Fibroblast of villous mesenchyme (primary cell): Measurements from ENCODE around the gene EDRF1. TPM values are rescaled to one million over a fixed set of nuclear protein-coding genes. Genes with fewer than 3 reads are reported as not detected.

Experiments
- DNase-seq: peaks from one replicate; pipeline ENCODE4 v3.0.0-alpha.2; 2010; ENCODE audit warnings: low read depth
- H3K4me3 ChIP-seq: 2 replicates; pipeline ENCODE4 v1.5.1; 2011; ENCODE audit warnings: low read depth, mild to moderate bottlenecking, low read length
- total RNA-seq: library from RNA; depleted of rRNA; stranded (reverse); fragments of >200 nt; gene quantifications from 2 replicates; pipeline ENCODE4 v1.2.3, GENCODE V29; 2012
- TF ChIP-seq, protein P1 (sequence below): IDR thresholded peaks from 2 replicates; pipeline ENCODE4 v1.5.1; 2012; ENCODE audit warnings: low read depth, mild to moderate bottlenecking, low read length; ENCODE audit not compliant: insufficient read depth

EDRF1 gene
- total RNA-seq, 1 donor, result 29.8 TPM

DNA sequence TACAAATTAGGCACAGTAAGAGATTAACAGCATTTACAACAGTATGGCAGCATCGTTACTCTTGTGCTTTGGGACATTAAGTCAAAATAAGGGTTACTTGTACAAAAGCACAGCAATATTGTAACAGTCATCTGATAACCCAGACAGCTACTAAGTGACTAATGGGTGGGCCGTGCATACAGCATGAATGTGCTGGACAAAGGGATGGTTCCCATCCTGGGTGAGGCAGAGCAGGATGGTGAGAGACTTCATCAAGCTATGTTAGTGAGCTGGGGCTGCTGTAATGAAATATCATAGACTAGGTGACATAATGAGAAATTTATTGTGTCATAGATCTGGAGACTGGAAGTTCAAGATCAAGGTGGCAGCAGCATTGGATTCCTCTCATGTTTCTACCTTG, 25.4 kb downstream of the EDRF1 start:
- H3K4me3 ChIP-seq, result no peak overlapping the region
- TF ChIP-seq, protein P1, sequence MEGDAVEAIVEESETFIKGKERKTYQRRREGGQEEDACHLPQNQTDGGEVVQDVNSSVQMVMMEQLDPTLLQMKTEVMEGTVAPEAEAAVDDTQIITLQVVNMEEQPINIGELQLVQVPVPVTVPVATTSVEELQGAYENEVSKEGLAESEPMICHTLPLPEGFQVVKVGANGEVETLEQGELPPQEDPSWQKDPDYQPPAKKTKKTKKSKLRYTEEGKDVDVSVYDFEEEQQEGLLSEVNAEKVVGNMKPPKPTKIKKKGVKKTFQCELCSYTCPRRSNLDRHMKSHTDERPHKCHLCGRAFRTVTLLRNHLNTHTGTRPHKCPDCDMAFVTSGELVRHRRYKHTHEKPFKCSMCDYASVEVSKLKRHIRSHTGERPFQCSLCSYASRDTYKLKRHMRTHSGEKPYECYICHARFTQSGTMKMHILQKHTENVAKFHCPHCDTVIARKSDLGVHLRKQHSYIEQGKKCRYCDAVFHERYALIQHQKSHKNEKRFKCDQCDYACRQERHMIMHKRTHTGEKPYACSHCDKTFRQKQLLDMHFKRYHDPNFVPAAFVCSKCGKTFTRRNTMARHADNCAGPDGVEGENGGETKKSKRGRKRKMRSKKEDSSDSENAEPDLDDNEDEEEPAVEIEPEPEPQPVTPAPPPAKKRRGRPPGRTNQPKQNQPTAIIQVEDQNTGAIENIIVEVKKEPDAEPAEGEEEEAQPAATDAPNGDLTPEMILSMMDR, result no peak
- DNase-seq, result no peak

DNA sequence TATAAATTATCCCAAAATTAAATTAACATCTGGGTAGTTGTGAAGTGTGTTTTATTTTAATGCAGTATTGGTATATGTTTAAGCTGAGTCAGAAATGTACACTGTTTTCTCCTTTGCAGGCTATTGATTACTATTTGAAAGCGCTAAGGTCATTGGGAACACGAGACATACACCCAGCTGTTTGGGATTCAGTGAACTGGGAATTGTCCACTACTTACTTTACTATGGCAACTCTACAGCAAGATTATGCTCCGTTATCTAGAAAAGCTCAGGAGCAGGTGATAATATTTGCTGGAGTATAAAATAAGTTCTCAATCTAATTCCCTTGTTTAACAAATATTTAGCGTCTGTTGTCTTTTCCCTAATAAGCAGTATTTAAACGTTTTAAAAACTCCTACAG, 27.9 kb downstream of the EDRF1 start:
- no peak for DNase-seq
- H3K4me3 ChIP-seq, result no peak overlapping the region
- TF ChIP-seq, protein P1, result no peak

DNA sequence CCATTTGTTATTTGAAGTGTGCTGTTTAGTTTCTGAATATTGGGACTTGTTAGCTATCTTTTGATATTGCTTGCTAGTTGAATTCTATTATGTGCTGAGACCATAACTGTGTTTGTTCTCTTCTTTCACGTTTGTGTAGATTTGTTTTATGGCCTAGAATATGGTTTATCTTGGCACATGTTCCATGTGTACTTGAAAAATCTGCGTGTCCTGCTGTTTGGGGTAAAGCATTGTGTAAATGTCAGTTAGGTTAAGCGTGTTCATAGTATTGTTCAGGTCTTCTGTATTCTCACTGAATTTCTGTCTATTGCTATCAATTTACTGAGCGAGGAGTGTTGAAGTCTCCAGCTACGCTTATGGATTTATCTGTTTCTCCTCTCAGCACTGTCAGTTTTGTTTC, 36.7 kb downstream of the EDRF1 start:
- TF ChIP-seq, protein P1, result no peak
- no peak overlapping the region for H3K4me3 ChIP-seq
- DNase-seq, result no peak

DNA sequence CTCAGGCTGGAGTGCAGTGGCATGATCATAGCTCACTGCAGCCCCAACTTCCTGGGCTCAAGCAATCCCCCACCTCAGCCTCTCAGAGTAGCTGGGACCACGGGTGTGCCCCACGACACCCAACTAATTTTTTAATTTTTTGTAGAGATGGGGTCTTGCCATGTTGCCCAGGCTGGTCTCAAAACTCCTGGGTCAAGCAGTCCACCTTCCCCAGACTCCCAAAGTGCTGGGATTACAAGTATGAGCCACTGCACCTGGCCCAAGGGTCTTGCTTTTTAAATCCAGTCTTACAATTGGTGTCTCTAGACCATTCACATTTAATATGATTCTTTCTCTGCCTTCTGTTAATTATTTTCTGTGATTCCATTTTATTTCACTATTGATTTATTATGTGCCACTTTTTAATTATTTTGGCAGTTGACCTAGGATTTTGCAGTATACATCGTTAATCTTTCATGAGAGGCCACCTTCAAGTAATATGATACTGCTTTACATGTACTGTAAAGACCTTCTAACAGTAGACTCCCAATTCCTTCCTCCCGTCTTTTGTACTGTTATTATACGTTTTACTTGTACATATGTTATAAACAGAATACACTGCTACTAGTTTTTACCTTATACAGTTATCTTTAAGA, 37.5 kb downstream of the EDRF1 start:
- H3K4me3 ChIP-seq, result no peak overlapping the region
- TF ChIP-seq, protein P1, result no peak
- no peak for DNase-seq

DNA sequence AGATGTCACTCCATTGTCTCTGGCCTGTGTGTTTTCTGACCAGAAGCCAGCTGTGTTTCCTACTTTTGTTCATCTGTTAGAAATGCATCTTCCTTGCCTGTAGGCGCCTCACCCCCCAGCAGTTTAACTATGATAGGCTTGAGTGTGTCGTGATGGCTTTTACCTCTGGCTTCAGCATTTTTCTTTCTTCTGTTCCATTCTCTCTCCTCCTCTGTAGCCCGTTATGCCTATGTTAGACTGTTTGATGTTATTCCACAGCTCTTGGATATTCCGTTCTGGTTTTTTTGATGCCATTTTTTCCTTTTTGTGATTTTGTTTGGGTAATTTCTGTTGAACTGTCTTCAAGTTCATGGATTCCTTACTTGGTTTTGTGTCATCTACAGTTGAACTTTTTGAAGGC, 38.2 kb downstream of the EDRF1 start:
- no peak overlapping the region for H3K4me3 ChIP-seq
- no peak for DNase-seq
- TF ChIP-seq, protein P1, result no peak

DNA sequence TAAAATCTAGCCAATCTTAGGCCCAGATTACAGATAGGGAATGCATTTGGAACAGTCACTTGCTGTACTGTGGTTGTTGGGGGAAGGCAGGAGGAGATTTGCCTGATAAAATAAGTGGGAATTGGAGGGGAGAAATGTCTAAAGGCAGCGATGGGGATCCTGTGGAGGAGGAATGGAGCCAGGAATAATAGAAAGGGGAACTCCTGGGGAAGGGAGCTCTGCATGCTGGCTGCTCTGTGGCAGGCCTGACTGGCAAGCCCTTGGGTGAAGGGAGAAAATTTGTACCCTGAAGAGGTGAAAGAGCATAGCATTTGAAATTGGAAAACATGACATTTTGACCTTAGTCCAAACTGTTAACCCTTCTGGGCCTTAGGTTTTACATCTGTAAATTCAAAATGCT, 42.5 kb downstream of the EDRF1 start:
- TF ChIP-seq, protein P1, result no peak
- DNase-seq, result no peak
- no peak overlapping the region for H3K4me3 ChIP-seq
